IPS-NIHi7 (cell line): ENCODE results near the gene YTHDF1.

Experiments
- DNase-seq: peaks from one replicate; pipeline ENCODE4 v3.0.0; 2012; ENCODE audit warnings: mixed read lengths; ENCODE audit errors: extremely low spot score

YTHDF1 gene

DNA sequence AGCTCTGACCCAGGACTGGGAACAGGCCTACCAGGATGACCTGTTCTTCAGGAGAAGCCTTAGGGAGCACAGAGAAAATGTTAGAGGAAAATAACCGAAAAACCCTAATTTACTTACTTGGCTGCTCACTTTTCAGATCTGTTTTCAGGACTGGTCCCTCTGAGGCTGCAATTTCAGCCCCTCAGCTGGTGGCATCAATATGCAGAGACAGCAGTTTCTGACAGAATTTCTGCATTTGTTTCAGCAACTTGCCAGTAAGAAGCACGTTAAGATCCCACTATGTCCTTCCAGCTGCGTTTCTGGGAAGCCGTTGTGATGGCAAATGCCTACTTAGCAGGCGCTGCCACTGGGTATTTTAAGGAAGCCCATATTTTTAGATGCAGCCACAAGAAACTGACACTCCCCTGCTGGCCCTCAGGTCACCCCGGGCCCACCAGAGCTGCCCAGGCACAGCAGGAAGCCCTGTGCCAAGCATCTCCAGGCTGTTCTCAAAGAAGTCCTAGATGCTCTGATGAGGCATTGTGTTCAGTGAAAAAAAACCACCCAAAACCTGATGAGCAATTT lies 7.5 kb downstream of the YTHDF1 start:
- no peak for DNase-seq

DNA sequence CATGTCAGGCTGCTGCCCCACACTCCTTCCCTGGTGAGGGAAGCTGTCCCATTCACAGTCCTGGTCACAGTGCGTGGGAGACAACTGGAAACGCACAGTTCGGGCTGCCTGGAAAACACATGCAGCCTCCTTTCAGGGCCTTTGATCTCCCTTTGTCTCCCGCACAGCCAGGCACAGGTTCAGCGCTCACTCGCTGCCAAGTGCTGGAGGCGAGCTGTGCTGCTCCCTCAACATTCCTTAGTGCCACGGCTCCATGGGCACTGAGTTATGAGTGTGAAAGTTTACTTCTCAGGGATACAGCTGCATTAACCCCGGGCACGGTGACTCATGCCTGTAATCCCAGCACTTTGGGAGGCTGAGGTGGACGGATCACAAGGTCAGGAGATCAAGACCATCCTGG lies 9.1 kb downstream of the YTHDF1 start:
- DNase-seq = no peak

- no peak for DNase-seq
These were observed 10.0 kb downstream of the YTHDF1 start for GRCh38 chr20:63205896-63206295.

- no peak for DNase-seq
These were observed 11.6 kb downstream of the YTHDF1 start for GRCh38 chr20:63204362-63204761.

DNA sequence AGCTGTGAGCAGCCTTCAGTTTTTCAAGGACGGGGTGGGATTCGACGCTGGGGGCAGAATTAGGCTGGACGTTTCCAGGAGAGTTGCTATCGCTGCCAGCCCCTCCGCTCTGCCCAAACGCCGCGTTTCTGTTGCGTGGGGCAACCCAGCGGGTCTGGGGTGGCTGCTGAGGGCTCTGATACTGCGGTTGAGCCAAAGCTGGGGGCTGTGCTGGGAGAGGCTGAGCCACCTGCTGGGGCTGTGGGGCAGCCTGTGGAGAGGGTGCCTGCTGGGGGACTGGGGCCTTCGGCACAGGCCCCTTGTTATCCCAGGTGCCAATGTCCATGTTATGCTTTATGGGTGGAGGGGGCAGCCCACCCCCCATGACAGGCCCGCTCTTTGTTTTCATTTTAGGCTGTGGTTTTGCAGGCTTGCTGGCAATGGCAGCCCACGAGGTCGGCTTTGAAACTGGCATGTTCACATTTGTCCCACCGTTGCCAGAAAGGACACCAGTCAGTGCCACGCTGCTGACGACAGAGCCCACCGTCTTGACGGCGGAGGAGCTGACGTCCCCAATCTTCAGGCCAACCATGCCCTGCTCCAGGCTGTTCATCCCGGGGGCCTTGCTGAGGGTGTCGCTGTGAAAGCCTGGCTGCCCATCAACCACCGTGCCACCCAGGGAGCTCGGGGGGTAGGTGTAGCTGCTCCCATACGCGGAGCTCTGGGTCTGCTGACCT lies 13.0 kb downstream of the YTHDF1 start:
- DNase-seq = no peak

DNA sequence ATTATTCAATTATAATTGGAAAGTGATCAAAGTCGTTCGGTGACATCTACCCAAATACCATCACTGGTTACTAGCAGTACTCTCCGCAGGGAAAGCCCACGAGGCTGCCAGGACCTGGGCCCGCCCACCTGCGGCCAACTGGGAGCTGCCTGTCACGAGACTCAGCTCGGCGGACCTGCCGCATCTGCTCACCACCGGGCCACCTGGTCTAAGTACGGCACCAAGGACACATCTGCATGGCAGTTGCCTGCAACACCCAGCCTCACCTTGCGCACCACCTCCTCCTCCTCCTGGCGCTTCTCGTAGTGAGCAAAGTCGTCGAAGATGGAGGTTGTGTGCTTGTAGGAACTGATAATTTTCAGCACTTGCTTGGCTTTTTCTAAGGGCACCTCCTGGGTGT lies 13.9 kb downstream of the YTHDF1 start:
- DNase-seq = no peak

- DNase-seq = no peak
These were observed 17.3 kb downstream of the YTHDF1 start for GRCh38 chr20:63198606-63199005.

GRCh38 chr20:63196768-63197470 lies 19.0 kb downstream of the YTHDF1 start:
- DNase-seq = no peak

GRCh38 chr20:63194797-63195173 lies 21.1 kb downstream of the YTHDF1 start:
- DNase-seq = no peak

DNA sequence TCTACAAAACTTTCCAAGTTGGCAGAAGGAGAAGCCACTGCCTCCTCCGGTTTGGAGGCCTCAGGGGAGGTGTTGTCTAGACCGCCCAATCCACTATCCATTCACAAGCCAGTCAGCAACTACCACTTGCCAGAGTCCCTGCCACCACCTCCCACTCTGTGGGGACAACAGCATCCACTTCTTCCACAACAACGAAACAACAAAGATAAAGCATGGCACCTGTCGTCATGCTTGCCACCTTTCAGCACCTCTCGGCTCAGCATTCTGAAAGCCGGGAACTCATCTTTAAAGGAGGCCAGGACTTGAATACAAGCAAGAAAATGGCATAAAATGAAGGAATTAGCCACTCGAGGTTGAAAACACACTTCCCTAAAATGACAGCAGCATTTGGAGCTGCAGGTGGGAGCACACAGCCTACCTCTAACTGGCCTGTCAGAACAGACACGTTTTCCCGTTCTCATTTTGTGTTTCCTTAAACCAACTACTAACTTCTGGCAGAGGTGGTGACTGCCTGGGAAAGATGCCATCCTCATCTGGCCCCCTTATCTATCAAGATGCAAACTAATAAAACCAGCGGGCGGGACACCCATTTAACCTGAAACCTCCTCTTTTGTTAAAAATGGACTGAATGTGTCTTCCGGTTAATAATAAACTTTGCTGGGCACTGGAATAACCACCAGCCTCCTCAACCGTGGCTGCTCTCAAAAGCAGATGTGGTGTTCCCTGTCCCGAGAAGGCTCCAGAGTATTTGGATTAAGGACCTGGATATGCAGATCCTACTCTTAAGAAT lies 21.7 kb downstream of the YTHDF1 start:
- no peak for DNase-seq

DNA sequence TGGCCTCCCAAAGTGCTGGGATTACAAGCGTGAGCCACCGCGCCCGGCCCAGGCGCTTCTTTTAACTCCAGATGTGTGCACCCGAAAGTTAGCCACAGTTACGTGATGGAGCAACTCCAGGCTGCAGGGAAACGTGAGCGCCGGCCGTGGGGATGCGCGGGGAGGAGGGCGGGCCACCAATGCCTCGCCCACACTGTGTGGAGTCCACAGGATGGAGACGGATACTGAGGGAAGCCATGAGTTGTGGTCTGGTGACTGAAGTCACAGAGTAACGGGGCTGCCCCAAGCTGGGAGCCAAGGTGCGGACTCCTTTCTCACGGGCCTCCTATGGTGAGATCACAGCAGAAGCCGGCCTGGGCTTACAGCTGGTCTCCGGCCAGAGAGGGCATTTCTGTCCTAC lies 23.2 kb downstream of the YTHDF1 start:
- DNase-seq = no peak

DNA sequence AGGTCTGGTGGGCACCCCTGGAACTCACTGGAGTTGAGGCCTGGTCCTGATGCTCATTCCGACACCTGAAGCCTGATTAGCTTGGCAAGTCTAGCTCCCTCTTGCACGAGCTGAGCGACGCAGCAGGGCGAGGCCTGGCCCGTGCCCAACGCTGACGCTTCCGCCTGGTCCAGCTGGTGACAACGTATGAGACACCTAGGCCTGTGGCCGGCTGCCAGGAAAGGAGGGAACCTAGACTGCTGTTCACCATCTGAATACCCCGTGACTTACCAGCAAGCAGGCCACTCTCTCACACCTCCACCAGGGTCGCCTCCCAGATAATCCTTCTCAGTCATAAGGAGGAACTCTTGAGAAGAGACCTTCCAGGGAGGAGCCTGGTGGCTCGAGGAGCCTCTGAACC lies 24.5 kb downstream of the YTHDF1 start:
- DNase-seq = no peak

DNA sequence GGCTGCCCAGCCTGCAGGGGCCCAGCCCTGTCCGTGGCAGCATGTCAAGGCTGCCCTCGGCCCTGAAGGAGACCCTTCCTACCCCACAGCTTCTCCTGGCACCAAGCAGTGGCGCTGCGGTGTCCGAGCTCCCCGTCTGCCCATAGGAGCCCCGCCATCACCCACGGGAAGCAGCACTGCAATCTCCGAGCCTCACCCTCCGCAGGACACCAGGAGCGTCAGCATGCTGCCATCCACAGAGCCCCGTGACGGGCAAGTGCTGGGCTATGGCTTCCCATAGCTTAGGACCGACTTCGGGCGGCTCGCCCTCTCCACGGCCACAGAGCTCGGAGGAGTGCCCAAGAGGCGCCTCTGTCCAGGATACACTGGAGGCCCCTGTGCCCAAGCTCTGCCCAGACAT lies 25.1 kb downstream of the YTHDF1 start:
- DNase-seq = no peak

DNA sequence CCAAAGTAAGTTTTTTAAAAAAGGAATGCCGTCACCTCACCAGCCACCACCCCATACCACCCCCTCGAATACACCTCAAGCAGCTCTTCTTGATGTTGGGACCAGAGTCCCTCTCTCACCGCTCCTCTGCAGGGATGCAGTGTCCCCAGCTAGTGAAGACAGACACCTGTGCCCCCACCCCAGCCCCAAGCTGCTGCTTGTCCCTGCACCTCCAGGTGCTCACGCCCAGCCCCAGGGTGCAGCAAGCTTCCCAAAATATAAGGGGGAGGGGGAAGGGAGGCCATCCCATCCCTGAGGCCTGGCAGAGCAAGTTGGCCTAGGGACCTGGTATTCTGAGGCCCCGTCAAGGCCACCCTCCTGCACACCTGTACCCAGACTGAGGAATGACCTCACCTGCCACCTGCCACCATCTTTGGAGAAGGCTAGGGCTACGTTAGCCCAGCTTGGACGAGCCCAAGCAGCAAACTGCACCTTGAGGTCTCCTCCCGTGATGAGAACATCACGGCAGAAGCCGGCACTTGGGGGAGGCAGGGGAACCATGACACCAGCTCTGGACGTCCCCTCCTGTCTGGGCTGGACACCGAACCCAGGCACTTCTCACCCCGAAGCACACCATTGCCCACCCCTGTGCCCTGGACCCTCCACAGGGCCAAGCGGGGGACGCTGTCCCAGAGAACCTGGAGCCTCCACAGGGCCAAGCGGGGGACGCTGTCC lies 25.9 kb downstream of the YTHDF1 start:
- DNase-seq = no peak

DNA sequence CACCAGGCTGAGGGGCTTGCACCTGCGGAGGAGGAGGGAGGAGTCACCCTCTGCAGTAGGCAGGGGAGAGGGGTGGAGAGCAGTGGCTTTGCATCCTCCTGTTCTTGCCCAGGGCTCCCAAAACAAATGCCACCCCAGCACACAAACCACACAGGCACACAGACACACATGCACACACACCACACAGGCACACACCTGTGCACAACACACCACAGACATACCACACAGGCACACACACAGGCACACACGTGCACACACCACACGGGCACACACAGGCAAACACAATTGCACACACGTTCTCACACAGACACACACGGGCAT lies 26.6 kb downstream of the YTHDF1 start:
- DNase-seq = no peak

GRCh38 chr20:63188641-63189321 lies 27.1 kb downstream of the YTHDF1 start:
- no peak for DNase-seq

- DNase-seq = no peak
These were observed 27.8 kb downstream of the YTHDF1 start for GRCh38 chr20:63188159-63188442.

GRCh38 chr20:63187338-63188158 lies 28.4 kb downstream of the YTHDF1 start:
- no peak for DNase-seq

DNA sequence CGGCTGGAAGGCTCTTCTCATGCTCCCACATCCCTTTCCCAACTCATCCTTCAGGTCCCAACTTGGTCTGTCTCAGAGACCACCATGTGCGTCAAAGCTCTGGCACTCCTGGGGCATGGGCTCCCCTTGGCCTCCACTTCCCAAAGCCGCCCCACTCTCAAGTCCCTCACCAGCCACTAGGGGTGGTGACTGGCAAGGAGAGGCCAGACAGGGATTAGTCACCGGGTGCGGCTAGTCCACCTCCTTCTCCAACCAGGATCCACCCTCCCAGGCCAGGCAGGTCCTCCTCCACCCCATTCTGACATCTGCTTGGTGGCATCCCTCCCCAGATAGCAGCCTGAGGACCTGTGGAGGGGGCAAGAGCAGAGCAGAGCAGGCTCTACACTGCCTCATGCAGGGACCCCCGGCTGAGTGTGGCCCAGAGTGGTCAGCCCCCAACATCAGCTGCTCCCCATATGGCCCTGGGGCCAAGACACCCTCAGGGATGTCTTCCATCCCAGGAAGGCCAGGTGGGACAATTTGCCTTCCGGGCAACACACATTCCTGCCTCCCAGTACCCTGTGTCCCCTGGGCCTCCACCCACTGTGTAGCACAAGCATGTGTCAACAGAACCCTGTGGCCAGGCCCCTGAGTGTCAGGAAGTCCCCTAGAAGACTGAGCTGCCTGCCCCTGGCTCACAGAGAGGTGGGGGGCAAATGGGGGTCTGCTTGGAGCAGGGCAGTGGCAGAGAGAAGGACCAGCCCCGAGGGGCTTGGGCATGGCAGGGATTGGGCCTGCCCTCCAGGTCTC lies 29.2 kb downstream of the YTHDF1 start:
- DNase-seq = no peak

- no peak for DNase-seq
These were observed 29.8 kb downstream of the YTHDF1 start for GRCh38 chr20:63186084-63186483.
